Measurements from ENCODE around the gene ITGA1.

DNA sequence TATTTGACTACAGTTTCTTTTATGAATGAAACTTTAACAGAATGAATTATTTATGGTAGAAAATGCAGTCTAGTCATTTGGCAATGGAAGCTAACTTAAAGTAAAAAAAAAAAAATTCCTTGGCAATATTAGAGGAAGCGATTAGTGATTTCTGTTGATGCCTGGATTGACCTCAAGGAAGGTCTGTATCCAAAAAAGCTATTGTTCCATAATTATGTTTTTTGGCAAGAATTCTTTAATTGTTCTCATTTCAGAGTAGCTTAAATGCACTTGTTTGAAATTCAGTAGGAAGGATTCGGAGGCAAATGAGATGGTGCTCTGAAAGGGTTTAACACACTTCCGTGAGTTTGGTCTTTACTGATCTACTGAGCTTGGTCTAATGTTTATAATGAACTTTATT is 61.8 kb downstream of the ITGA1 start:
- TF ChIP-seq CTCF (IDR thresholded peaks at IDR 0.05) (no peak), POLR2A (IDR thresholded peaks at IDR 0.05; ENCODE audit: low read depth) (no peak), EP300 (IDR thresholded peaks at IDR 0.05) (no peak), POLR2AphosphoS5 (IDR thresholded peaks at IDR 0.05) (no peak)
